HepG2 (cell line): ENCODE data around the gene EBF4. TPM values are rescaled to one million over a fixed set of nuclear protein-coding genes. Genes with fewer than 3 reads are reported as not detected.

Source experiments
- DMTF1 ChIP-seq: sonication (generic); formaldehyde crosslinking; IDR thresholded peaks from 2 replicates; pipeline ENCODE4 v1.4.0; 2020; ENCODE audit warnings: mild to moderate bottlenecking, missing genetic modification reagents
- HBP1 ChIP-seq: IDR thresholded peaks from 2 replicates; pipeline ENCODE4 v1.6.1; 2016; ENCODE audit warnings: low read depth, control low read depth
- HES4 ChIP-seq: sonication (generic); formaldehyde crosslinking; IDR thresholded peaks from 2 replicates; pipeline ENCODE4 v1.9.0; 2021; ENCODE audit warnings: mild to moderate bottlenecking, missing genetic modification reagents, borderline replicate concordance
- HOXA3 ChIP-seq: sonication (generic); formaldehyde crosslinking; IDR thresholded peaks from 2 replicates; pipeline ENCODE4 v1.5.0; 2020; ENCODE audit warnings: missing genetic modification reagents
- IKZF5 ChIP-seq: IDR thresholded peaks from 2 replicates; pipeline ENCODE4 v1.6.1; 2018; ENCODE audit warnings: missing genetic modification reagents, mild to moderate bottlenecking, missing compliant biosample characterization
- MBNL3 ChIP-seq: fragments of 250-450 bp; sonication (Bioruptor Pico); conservative IDR thresholded peaks from 2 replicates; pipeline ENCODE4 v1.8.0; 2022; ENCODE audit warnings: mild to moderate bottlenecking, inconsistent platforms
- NCOA2 ChIP-seq: sonication (generic); formaldehyde crosslinking; IDR thresholded peaks from 2 replicates; pipeline ENCODE4 v1.8.0; 2022; ENCODE audit warnings: inconsistent platforms
- PAXIP1 ChIP-seq: sonication (generic); formaldehyde crosslinking; conservative IDR thresholded peaks from 2 replicates; pipeline ENCODE4 v1.4.0; 2020; ENCODE audit warnings: mild to moderate bottlenecking, missing genetic modification reagents, moderate library complexity
- PTBP1 ChIP-seq: fragments of 200-400 bp; formaldehyde crosslinking; IDR thresholded peaks from 2 replicates; pipeline ENCODE4 v1.6.1; 2018; ENCODE audit warnings: low read length, low read depth; ENCODE audit not compliant: poor library complexity, severe bottlenecking
- RARA ChIP-seq: IDR thresholded peaks from 2 replicates; pipeline ENCODE4 v1.6.1; 2016; ENCODE audit warnings: missing genetic modification reagents, missing compliant biosample characterization
- RARG ChIP-seq: sonication (generic); formaldehyde crosslinking; IDR thresholded peaks from 2 replicates; pipeline ENCODE4 v1.4.0; 2020; ENCODE audit warnings: low read depth, mild to moderate bottlenecking, missing genetic modification reagents
- RBM22 ChIP-seq: fragments of 200-400 bp; formaldehyde crosslinking; optimal IDR thresholded peaks from 2 replicates; pipeline ENCODE3; 2017; ENCODE audit warnings: mild to moderate bottlenecking, low read length, moderate library complexity
- THAP7 ChIP-seq: sonication (generic); formaldehyde crosslinking; IDR thresholded peaks from 2 replicates; pipeline ENCODE4 v1.8.1; 2023; ENCODE audit warnings: mild to moderate bottlenecking, missing genetic modification reagents
- ZNF275 ChIP-seq: sonication (generic); formaldehyde crosslinking; IDR thresholded peaks from 2 replicates; pipeline ENCODE4 v1.8.0; 2022; ENCODE audit warnings: missing genetic modification reagents, mild to moderate bottlenecking, inconsistent platforms, borderline replicate concordance
- ZNF430 ChIP-seq: sonication (generic); formaldehyde crosslinking; IDR thresholded peaks from 2 replicates; pipeline ENCODE4 v1.9.0; 2021; ENCODE audit warnings: mild to moderate bottlenecking, missing genetic modification reagents
- ZNF496 ChIP-seq: sonication (generic); formaldehyde crosslinking; IDR thresholded peaks from 2 replicates; pipeline ENCODE4 v1.8.1; 2023; ENCODE audit warnings: mild to moderate bottlenecking, moderate library complexity, missing genetic modification reagents; ENCODE audit not compliant: insufficient replicate concordance
- ZSCAN21 ChIP-seq: sonication (generic); formaldehyde crosslinking; IDR thresholded peaks from 2 replicates; pipeline ENCODE4 v1.8.0; 2022; ENCODE audit warnings: mild to moderate bottlenecking, missing genetic modification reagents, moderate library complexity, borderline replicate concordance
- polyA plus RNA-seq, 8 experiments: library from polyadenylated mRNA; depleted of rRNA in 3 of 8; stranded (reverse) in 7 of 8; unstranded in 1 of 8; fragments of >200 nt; fragmentation: Illumina TruSeq in 4 of 8; extraction: Trizol in 4 of 8; gene quantifications; 2 replicates each; pipeline versions ENCODE4 v1.2.1 to v1.2.3, GENCODE V29; 2011 to 2016; ENCODE audit warnings: low read depth in 4 of 8, missing spikeins in 1 of 8, mixed read lengths in 1 of 8; ENCODE audit not compliant: insufficient read depth in 1 of 8
- total RNA-seq, 5 experiments: library from RNA; depleted of rRNA; stranded (reverse); fragments of >200 nt; fragmentation: Illumina TruSeq; extraction: Trizol; gene quantifications; 2 replicates each; pipeline ENCODE4 v1.2.3, GENCODE V29; 2016; ENCODE audit warnings: low read depth in 1 of 5

Gene EBF4
- total and polyA plus RNA-seq, 2 of the 13 experiments (the other 11 are each of a cell fraction or from before 2014, with no cell fraction given): 0.84 to 2.2 TPM

- no peak; the same call in 1 of the 2 replicates for TF ChIP-seq HES4 (CRISPR knock-in tag)
- no peak for TF ChIP-seq MBNL3 (CRISPR knock-in tag)
- peak; percentile 43; the same call in 1 of the 2 replicates for TF ChIP-seq IKZF5 (CRISPR knock-in tag)
- no peak for TF ChIP-seq ZNF430 (CRISPR knock-in tag)
- no peak for TF ChIP-seq PAXIP1 (CRISPR knock-in tag)
- TF ChIP-seq RARG (CRISPR knock-in tag): no peak
- no peak for TF ChIP-seq RARA (CRISPR knock-in tag)
- TF ChIP-seq HOXA3: no peak
- no peak for TF ChIP-seq PTBP1
- 0 out of 2 replicates have a peak, but pooled peaks have one; percentile 25 for TF ChIP-seq ZSCAN21
- TF ChIP-seq DMTF1 (CRISPR knock-in tag): no peak
- no peak for TF ChIP-seq NCOA2 (CRISPR knock-in tag)
- TF ChIP-seq ZNF496 (CRISPR knock-in tag): no peak
- peak; percentile 73; the same call in 1 of the 2 replicates for TF ChIP-seq ZNF275 (CRISPR knock-in tag)
- TF ChIP-seq HBP1 (CRISPR knock-in tag): no peak
- TF ChIP-seq THAP7 (CRISPR knock-in tag): no peak
- TF ChIP-seq RBM22: no peak
Observed at GRCh38 chr20:2752567-2753460, 60.2 kb downstream of the EBF4 start (continued).
